NCI-H1417 (cell line): ENCODE results near the gene LIAS.
"Not testable (repeated sequence)": the region's sequence is repeated elsewhere in the genome, so short reads cannot be mapped to it uniquely, and the experiment has no call there.

Source experiments
- DNase-seq, 3 experiments: peaks; one replicate each; lab custom pipeline; 2025; lab: John Stamatoyannopoulos, UW

The LIAS gene

GRCh38 chr4:39452860-39453587 lies 5.8 kb upstream of the LIAS start:
- DNase-seq, result no peak

DNA sequence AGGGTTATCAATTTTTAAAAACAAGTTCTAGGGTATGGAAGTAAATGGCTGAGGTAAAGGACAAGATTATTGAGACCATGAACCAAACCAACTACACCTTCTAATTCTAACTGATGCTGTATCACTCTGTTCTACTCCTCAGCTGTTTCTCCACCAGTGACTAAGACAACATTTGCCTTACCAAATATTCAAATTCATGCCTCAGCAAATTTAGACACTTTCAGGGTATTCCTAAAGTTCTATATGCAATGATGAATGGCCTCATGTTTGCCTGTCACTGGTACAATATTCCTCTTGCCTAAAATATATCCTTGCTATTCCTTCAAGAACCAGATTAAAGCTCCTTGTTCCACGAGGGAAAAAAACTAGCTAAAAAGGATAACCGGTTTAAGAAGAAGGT lies 5.1 kb upstream of the LIAS start:
- DNase-seq, result no peak

GRCh38 chr4:39455486-39455885 lies 3.4 kb upstream of the LIAS start:
- no peak for DNase-seq

GRCh38 chr4:39456946-39457763 lies 1.7 kb upstream of the LIAS start:
- no peak for DNase-seq

- DNase-seq, result not testable (repeated sequence)
Observed at GRCh38 chr4:39458161-39458504, 723 bp upstream of the LIAS start.

DNA sequence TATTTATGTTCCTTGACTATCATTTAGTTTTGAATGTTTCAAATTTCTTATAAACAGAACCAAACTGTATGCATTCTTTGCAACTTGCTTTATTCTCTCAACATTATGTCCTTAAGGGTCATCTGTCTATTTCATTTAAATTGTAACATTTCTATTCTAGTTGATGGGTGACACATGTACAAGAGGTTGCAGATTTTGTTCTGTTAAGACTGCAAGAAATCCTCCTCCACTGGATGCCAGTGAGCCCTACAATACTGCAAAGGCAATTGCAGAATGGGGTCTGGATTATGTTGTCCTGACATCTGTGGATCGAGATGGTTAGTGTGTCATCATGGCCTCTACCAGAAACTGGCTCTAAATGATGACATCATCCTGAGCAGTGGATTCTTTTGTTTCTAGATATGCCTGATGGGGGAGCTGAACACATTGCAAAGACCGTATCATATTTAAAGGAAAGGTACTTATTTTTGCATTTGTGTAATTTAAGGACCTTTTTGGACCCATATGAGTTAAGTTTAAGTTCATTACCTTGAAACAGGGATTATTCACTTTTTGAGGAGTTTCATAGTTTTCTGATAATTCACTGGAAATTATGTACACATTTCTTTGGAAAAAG lies 6.1 kb downstream of the LIAS start:
- no peak for DNase-seq

DNA sequence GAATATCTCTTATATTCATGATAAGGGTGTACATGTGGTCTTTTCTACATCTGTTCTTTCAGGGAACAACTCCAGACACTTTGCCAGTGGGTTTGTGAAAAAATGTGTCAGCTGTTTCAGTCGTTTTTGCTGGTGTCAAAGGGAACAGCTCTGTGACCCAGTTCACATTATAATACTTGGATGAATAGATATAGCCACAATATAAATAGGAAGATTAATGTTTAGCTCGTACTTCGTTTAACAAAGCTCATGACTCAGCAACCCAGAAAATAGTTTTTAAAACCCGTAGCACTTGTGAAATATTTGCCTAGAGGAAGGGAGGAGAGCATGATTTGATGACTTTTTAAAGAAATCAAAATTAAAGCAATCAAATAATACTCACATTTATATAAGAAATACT lies 7.9 kb downstream of the LIAS start:
- DNase-seq, result no peak

- DNase-seq, result no peak
Observed at GRCh38 chr4:39467464-39467863, 8.6 kb downstream of the LIAS start.

DNA sequence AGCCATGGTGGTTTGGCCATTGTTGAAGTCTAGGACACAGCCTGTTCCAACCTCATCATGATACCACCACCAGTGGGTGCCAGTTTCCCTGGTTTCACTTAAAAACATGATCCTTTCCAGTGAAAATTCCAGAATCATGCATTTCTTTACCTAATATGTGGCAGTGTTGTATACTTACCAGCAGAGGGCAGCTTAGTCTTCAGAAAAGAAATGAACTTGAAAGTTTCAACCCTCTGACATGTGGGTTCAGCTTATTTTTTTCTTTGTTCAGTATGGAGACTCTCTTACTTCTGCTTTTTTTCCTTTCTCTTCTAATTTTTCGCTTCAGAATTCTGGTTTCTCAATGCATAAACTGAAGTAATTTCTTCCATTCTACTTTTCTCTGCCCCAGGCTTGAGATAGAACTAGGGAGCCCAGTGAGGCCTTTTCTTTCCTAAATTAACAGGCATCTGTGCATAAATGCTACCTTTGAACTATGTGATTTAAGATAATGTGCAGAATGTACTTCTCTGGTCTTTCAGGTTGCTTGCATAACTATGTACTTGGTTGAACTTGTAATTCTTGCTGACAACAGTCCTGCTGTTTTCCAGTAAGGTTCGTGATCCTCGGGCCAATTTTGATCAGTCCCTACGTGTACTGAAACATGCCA lies 10.7 kb downstream of the LIAS start:
- peak; percentile 29 to 77 (median 54) for DNase-seq

DNA sequence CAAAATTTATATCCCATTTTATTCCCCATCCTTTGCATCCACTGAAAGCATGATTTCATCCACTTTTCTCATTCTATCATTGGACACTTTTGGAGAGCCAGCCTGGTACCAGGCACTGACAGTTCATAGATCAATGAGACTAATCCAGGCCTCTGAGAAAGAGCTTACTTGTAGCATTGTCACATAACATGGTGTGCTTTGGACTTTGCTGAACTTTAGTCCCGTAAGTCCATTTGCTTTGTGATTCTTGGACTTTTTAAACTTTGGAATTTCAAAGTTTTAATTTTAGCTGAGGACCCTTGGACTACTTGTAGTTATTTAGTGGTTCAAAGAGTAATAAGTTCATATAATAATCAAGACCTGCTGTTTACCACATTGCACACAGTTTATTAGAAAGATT lies 11.5 kb downstream of the LIAS start:
- no peak for DNase-seq

GRCh38 chr4:39472396-39472795 lies 13.5 kb downstream of the LIAS start:
- no peak for DNase-seq

GRCh38 chr4:39476187-39476895 lies 17.5 kb downstream of the LIAS start:
- DNase-seq, result no peak

DNA sequence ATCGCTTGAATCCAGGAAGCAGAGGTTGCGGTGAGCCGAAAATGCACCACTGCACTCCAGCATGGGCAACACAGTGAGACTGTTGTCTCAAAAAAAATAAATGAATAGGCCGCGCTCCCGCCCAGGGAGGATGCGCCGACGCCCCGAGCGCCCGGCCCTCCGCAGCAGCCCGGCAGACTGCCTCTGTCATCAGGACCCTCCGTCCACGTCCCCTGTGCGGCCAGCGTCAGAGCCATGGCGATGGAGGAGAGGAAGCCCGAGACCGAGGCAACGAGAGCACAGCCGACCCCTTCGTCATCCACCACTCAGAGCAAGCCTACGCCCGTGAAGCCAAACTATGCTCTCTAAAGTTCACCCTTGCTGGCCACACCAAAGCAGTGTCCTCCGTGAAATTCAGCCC lies 21.4 kb downstream of the LIAS start:
- no peak for DNase-seq

- no peak for DNase-seq
Observed at GRCh38 chr4:39480902-39481695, 22.2 kb downstream of the LIAS start.

DNA sequence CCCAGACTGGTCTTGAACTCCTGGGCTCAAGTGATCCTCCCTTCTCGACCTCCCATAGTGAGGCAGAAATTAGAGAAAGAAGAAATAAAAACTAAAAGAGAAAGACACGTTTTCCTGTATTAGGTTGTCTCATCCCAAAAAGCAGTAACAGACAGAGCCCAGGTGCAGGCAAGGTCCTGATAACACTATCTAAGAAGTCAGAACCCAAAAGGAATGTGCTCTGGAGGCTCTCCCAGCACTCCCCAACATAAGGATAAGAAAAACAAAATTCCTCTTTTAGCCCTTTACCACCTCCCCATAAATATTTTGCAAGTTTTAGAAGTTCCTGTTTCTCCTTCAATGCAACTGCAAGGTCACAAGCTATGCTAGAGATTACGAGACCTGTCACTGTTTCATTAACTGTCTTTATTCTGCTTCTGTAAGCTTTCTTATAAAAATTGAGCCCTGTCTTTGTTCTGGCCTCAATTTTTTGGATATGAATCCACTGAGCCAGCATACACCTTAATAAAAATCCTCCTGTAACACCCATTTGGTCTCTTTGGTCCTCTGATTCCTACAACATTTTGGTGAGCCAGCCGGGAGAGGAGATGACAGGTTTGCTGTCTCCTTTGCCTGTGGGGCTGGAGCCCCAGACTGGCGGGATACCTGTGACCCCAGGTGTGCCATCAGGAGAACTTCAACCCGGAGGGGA lies 25.9 kb downstream of the LIAS start:
- no peak for DNase-seq

- DNase-seq, result no peak
Observed at GRCh38 chr4:39486221-39486804, 27.5 kb downstream of the LIAS start.

DNA sequence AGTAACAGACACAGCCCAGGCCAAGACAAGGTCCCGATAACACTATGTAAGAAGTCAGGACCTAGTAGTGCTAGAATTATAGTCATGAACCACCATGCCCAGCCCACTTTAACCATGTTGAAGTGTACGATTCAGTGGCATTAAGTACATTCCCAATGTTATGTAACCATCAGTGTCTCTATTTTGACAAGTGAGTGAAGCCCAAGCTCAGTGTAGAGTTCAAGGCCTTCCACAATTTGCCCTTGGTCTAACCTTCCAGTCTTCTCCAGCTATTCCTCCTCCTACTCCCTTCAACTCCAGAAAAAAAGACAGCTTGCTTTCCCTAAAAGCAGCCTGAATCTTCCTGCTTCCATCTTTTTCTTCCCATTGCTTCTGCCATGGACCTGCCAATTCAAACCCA lies 31.5 kb downstream of the LIAS start:
- DNase-seq, result no peak

DNA sequence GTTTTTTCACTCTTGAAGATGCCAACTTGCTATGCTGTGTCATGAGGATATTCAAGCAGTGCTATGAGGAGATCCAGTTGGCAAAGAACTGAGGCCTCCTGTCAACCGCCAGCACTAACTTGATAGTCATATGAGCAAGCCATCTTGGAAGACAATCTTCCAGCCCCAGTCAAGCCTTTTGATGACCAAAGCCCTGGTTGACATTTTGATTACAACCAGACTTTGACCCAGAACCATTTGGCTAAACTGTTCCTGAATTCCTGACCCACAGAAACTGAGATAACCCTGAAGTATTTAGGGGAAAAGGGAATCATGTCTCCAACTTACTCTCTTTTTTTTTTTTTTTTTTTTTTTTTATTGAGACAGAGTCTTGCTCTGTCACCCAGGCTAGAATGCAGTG lies 35.5 kb downstream of the LIAS start:
- no peak for DNase-seq

DNA sequence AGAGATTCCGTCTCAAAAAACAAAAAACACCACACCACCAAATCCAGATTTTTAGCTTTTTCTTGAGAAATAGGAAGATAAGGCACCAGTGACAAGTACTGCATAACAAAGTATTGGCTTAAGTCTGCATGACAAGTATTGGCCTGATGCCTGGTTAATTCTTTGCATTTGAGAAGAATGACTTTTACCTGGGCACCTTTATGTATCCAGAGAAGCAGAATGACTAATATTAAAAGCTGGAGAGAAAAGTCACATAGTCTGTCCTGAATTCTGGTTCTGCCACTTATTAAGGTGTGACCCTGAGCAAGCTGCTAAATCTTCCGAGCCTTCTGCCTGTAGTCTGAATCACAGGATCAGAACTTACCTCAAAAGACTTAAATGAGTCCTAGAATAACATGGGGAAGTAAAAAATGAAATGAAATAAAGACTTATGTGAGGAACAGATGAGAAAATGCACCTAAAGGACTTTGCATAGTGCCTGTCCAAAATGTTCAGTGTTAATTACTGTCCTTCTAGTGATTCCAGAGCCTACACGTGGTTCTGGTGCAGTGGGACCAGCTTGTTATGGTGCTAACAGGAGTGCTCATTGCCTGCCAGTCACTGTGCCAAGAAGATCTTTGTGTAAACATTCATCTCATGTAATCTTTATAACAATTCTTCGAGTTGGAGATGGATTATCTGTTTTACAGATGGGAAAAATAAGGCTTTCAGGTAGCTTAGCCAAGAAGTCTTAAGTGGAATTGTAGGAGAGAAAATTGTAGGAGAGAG lies 36.8 kb downstream of the LIAS start:
- DNase-seq, result no peak
